ENCODE measurements around the gene SLC12A7.
"Not testable (repeated sequence)": the region's sequence is repeated elsewhere in the genome, so short reads cannot be mapped to it uniquely, and the experiment has no call there.

Gene SLC12A7

DNA sequence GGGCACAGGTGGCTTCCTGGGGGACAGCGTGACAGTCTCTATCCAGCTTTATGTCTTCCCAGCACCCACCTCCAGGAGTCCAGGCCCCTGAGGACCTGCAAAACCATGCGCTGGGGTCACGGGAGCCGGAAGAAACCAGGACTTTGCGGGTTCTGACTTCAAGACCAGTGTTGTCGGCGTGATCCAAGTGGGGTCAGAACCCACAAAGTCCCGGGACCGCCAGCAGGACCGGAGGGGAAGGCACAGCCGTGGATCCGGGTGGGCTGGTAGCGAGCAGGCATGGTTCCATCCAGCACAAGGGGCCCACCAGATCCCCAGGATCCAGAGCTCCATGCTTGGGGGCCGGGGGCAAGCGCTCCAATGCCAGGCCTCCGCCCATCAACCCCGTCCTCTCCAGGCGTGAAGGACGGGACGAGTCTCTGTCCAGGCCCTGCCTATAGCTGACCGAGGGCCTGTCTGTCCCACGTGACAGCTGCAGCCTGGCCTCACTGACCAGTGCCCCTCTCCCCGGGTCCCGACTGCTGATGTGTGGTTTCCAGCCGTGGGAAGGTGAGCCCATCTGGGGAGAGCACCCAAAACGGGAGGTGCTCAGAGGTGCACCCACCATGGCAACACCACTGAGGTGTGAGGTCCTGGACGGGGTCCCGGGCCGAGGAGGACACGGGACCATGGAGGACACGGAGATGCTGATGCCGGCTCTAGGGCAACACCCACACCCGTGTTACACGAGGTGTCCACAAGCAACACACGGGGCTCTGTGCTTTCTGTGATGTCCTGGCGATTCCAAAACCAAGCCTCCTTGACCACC is 48.9 kb downstream of the SLC12A7 start:
- DNase-seq (ENCODE audit: low spot score), result no peak

DNA sequence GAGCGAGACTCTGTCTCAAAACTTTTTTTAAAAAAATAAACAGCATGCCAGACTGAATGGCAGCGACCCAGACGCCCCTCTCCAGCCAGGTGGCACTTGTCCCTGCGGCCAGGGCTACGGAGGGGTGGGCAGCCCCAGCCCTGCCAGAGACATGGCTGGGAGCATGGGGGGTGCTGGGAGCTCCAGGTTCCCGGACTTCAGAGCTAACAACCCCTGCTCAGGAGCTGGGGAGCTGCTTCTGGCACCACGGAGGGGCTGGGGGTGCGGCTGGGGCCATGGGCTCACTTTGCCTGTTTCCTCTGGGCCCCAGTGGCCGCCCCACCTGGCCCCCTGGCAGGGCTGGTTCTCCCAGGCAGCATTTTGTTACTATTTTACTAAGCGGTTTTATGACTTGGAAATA is 49.9 kb downstream of the SLC12A7 start:
- DNase-seq (ENCODE audit: low spot score), result no peak

DNA sequence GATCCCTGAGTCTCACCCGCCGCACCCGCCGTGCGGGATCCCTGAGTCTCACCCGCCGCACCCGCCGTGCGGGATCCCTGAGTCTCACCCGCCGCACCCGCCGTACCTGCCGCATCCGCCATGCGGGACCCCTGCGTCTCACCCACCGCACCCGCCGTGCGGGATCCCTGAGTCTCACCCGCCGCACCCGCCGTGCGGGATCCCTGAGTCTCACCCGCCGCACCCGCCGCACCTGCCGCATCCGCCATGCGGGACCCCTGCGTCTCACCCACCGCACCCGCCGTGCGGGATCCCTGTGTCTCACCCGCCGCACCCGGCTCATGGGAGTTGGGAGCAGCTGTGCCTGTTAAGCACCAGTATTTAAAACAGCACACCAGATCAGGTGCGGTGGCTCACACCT is 50.6 kb downstream of the SLC12A7 start:
- DNase-seq (ENCODE audit: low spot score), result not testable (repeated sequence)

DNA sequence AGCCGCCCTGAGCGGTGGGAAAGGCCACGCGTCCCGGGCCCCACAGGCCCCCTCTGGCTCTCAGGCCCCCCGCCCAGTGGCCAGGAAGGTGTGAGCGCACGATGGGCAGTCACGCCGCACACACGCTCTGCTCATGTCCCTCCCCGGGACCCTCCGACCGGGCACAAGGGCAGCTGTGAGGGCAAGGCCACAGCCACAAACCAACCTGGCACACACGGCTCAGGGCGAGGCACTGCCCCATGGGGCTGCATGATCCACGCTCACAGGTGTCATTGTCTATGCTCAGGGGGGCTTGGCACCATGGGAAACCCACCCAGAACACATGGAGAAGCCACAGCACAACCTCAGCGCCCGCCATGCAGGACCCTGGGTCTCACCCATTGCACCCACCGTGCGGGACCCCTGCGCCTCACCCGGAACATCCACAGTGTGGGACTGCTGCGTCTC is 51.3 kb downstream of the SLC12A7 start:
- DNase-seq (ENCODE audit: low spot score), result no peak

DNA sequence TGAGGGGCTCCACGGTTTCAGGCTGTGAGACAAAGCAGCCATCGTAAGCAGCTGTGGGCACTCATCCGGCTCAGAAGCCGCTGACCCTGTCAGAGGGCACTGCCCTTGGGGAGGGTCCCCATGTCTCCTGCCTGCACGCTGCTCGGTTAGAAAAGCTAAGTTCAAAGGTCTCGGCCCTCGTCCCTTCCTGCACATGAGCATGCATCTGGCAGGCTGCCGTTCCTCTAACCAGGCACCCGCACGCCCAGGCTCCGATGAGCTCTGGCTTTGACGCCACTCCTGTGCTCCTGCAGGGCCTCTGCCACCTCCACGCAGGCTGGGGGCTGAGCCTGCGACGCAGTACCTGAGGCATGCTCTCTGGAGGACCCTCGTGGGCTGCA is 52.0 kb downstream of the SLC12A7 start:
- no peak for DNase-seq (ENCODE audit: low spot score)

DNA sequence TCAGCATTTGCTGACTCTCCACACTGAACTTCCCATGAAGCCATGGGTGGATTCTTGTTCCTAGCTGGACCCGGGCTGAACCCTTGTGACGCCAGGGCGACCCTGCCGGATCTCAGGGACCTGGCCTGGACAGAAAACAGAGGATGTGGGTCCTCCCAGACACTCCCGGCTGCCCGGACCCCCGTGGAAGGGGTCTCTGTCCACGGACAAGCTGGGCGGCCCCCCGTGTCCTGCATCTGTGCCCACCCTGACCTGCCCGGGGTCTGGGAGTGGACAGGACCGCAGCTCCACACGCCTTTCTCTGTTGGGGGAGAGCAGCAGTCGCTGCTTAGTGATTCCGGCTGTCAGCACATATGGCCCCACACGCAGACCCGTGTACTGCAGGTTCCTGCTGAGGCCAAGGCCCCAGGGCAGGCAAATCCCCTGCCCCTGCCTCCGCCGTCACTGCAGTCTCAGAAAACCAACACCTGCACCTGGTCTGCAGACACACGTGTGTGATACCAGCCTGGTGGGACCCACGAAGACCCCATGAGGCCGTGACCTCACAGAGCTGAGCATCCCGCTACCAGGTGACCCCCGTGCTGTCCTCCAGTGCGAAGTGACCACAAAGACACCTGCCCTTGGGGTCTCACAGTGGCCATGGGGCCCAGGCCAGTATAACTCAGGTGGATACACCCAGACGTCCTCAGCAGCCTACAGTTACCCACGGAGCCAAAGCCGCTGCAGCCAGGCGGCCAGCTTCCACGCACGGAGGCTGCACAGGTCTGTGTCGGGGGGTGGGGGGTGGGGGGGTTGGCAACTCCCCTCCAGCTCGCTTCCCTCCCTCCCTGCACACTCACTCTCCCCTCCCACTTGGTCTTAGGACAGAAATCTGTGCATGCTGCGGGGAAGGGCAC is 52.6 kb downstream of the SLC12A7 start:
- no peak for DNase-seq (ENCODE audit: low spot score)

DNA sequence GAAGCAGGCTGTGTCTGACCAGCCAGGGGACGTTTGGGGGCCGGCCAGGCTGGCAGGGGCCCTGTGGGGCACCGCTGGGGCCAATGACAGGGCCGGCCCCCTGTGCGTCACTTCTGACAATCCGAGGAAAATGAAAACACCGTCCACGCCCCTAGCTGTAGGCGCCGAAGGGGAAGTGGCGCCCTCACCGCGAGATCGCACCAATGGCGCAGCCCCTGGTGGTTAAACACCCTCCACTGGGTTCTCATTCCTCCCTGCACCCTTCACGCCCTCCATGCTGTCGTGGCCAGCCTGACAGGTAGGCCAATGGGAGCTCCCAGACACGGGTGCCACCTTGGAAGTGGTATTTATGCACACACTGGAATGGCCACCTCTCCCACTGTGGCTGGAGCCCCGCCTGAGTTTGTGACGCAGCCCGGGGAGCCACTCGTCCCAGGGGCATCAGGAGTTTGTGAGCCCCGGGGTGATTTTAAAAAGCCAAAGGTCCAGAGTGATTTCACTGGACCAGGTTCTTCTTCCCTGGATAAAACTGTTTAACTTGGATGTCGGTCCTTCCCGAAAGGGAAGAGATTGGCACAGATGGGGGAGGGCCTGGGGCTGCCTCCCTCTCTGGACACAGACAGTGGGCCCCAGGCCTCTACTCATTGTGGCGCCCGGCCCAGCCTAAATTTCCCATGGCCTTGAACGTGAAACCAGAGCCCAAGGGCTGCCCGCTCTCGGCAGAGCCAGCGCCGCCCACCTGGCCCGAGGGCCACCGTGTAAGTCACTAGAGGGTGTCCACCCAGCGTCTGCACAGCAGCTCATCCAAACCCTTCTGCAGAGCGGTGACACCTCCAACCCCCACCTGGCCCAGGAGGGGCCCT is 53.5 kb downstream of the SLC12A7 start:
- DNase-seq (ENCODE audit: low spot score), result no peak

DNA sequence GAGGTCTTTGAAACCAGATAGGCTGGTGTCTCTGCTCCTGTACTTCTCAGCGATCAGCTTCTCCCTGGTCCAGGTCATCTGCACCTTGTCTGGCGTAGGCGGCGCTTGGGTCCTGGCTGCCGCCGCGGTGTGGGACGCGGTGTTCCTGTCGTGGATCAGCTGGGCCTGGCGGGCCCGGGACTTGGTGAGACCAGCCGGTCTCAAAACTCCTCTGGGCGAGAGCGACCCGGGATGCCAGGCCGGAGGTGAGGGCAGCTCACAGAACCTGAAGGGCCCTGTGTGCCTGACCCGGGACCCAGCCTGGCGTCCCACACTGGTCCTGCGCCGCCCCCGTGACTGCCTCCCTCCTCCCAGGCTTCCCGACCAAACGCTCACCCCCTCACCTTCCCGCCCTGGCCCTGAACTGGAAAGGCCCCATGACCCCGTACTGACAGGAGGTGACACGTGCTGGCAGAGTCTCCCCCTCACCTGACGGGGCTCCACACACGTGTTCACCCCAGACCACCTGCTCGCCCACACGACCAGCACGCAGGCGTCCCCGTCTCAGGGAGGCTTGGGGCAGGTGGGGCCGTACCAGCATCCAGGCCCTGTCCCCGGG is 54.3 kb downstream of the SLC12A7 start:
- DNase-seq (ENCODE audit: low spot score), result no peak

DNA sequence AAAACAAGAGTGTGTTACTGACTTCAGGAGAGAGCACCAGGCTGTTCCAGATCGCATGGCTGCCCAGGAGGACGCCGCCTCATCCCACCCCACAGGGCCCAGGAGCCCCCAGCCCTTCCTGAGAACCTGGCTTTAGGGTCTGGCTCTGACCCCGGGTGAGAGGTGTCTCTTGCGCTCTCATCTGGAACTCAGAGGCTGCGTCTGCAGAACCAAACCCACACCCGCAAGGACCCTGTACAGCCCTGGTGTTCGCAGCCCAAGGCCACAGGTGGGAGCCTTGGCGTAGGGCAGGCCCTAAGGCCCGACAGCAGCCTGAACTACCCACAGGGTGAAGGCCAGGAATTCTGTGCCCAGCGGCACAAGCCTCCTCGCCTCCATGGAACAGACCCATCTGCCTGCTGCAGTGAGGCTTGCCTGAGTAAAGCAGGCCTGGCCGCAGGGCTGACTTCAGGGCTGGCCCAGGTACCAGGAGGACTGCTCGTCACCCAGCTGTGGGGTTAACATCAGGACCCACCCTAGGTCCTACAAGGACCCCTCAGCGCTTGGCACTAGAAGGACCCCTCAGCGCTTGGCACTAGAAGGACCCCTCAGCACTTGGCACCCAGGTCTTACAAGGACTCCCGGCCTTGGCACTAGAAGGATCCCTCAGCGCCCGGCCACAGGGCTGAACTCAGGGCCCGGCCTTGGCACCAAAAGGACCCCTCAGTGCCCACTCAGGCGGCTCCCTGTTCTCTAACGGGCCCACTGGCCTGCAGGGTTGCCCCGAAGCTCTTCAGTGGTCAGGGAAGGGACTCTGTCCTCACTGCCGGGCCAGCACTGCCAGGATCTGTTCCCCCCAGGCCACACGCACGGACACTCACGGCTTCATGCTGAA is 55.0 kb downstream of the SLC12A7 start:
- no peak for DNase-seq (ENCODE audit: low spot score)

DNA sequence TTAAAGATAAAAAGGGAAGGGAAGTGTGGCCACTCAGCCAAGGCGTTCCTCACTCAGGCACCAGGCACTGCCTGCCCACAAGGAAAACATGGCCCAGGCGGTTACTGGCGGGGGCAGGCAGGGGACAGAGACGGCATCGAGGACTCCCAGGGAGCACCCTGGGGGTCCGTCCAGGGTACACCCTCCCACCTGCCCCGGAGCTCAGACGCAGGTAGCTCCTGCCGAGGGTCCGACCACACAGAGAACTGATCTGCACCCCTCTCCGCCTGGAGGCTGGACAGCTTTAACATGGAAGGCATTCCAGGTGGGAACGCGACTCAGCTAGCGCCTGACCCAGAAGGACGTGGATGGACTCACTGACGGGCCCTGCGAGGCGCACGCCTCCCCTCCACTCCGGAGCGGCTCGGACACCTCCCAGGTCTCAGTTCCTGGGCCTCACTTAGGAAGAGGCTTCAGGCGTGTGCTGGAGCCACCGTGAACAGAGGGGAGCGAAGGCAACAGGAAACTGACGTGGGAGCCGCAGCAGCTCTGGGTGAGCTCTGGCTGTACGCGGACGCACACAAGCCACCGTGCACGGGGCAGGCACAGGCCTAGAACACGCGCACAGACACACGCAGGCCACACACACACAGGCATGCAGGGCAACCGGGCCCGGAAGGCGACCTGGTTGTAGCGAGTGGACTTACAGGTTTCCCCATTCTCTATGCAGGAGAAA is 55.8 kb downstream of the SLC12A7 start:
- no peak for DNase-seq (ENCODE audit: low spot score)

DNA sequence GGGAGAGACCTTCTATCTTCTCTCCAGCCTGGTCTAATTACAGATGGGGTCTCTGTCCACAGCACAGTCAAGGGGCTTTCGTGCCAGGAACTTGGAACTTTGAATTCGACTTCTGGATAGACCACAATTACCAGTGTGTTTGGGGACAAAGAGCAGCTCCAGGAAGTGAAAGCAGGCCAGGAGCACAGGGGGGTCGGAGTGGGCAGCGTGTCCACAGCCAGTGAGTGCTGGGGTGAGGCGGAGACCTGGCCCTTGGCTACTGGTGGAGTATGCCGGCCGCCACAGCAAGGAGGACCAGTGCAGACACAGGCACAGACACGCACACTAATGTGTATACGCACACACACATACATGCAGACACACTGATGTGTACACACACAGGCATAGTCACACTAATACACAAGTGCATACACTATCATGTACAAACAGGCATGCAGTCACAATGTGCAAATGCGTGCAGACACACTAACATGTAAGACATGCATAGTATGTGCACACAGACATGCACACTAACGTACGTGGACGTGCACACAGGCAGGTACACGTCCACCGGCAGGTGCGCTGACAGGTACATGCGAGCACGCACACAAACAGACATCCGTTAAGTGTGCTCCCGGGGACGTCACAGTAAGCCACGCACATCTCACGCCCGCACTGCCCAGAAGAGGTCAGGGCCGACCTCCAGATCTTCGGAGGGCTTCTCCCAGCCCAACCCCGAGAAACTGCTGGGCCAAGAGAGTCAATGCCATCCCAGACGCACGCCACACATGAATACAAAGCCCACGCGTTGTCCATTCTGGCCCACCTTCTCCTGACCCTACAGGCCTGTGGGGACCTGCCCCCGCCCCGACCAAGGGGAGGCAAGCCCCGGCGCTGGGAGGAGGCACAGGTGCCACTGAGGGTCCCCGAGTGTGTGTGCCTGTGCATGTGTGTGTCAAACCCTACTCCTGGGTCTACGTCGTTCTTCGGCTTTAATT is 56.8 kb downstream of the SLC12A7 start:
- no peak for DNase-seq (ENCODE audit: low spot score)

DNA sequence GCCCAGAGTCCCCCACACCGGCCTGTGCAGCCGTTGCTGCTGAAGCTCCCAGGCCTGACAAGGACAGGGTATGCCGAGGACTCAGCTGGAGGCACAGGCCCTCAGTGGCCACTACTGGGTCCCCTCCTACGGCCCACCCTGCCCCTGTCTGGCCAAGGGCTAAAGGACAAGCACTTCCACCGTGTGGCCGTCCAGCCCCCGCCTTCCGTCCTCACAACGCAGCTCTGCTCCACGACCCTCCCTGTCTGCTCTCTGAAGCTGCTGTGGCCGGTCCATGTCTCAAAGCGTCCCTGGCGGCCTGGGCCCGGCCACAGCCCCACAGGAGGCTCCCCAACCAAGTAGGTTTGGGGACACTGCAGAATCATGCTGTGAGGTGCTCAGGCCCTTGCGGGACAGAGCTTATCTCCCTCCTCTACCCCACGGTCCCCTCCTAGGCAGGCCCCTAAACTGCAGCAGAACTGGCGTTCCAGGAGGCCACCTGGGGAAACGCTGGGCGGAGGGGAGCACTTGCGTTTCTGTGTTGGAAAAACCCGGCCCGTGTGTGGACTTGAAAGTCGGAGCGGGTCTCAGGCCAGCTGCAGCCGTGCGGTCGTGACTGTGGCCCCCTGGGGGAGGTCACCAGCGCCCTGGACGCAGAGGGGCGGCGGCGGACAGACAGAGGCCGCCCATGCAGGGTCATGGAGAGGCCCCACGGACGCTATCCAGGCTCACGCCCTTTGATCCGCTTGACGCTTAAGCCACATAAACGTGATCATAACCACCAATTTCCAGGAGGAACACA is 57.7 kb downstream of the SLC12A7 start:
- DNase-seq (ENCODE audit: low spot score), result no peak

DNA sequence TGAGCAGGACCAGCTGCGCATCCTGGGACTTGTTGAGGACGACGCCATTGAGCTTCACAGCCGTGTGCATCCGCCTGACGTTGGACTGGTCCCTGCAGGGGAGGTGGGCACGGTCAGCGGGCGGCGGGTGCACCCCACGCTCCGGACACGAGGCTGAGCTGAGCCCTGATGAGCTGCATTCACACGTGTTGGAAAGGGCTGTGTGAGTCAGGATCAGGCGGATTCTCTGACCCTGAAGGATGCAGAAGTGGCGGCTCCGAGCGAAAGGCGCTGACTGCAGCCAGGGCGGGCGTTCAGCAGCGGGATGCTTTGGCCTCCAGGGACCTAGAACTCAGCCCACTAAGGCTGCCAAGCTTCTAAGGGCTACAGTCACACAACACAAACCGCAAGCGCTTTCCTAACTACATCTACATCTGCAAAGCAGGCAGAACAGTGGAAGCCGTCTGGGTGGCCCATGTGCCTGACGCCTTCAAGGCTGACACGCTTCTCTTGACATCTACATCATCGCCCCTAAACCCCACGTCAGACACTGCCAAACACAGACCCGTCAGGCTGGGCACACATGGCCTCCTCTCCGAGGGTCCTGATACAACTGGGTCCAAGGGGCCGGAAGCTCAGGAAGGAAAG is 58.4 kb downstream of the SLC12A7 start:
- DNase-seq (ENCODE audit: low spot score), result no peak

DNA sequence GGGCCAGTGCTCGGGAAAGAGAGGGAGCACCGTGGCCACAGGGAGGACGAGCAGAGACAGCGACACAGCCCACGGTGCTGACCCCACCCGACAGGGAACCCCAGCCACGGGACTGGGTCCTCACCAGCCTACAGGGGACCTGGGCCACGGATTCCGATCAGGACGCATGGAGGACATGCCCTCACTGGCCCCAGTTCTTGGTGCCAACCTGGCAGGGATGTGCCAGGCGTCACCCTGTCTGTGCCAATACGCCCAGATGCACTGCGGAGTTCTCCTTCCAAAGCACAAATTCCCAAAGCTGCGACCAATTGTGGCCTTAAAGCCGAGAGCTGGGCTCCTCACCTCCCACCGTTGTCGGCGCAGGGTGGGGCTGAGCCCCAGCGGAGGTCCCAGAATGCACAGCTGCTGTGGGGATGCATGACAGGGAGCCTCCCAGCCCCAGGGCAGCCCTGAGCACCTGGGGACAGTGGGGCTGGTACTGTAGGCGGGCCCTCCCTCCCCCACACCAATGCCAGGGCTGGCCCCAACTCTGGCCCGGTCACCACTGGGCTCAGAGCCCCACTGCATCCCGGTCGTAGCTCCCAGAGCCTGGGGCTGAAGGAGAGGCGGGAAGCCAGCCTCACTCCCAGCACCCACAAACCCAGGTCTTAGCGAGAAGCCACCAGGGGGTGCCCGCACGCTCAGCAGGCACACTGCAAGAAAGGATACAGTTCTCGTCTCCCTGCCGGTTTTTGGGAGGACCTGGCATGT is 59.0 kb downstream of the SLC12A7 start:
- no peak for DNase-seq (ENCODE audit: low spot score)

DNA sequence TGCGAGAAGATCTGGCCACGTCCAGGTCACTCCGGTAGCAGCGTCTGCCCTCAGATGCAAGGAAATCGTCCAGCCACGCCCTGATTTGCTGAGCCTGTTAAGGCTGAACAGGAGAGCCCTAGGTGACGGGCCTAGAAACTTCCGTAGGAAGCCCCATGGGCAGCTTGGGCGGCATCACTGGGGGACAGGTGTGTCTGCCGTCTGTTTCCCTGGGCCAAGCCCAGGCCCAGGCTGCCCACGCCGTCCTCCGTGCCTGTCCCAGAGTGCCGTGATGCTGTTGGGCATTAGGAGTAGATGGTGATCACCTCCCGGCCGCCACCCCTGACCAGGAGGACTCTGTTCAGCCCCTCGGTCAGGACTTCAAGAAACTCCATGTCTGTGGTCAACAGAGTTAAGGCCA is 59.8 kb downstream of the SLC12A7 start:
- DNase-seq (ENCODE audit: low spot score), result no peak

DNA sequence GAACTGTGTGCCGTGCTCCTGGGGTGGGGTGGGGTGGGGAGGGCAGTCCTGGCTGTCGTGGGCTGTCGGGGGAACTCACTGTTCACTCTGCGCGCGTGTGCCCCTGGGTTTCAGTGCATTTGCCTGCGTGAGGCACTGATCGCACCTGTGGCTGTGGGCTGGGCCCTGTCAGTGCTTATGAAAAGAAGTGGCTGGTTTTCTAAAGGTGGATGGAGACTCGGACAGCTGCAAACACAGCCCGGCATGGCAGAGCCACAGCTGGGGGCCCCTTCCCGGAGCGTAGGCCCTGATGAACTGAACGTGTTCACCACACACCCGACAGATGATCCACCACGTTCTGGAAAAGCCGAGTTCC is 60.5 kb downstream of the SLC12A7 start:
- no peak for DNase-seq (ENCODE audit: low spot score)

Data from iPS-NIHi11 (cell line).